ENCODE measurements around the gene ZNF613. TPM values are rescaled to one million over a fixed set of nuclear protein-coding genes. Genes with fewer than 3 reads are reported as not detected.
"Not testable (repeated sequence)": the region's sequence is repeated elsewhere in the genome, so short reads cannot be mapped to it uniquely, and the experiment has no call there.

ZNF613 gene
- total and polyA plus RNA-seq, 2 donors from 2014 or later: 5.8 to 6.9 TPM

DNA sequence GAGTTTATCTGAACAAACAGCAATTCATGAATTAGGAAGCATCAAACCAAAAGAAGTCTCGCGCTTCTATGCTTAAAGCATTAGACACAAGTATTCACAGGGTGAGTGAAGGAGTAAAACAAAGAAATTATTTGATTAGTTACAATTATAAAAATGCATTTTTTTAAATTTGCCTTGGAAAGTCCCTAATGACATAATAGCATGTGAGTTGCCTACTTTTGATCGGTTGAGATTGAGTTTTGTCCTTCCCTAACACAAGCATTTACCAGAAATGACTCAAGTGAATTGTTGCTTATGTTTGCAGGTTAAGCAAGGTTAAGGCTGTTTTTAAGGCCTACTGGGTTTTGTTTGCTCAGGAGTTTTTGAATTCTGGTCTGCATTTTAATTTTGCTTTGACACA lies 22.1 kb upstream of the ZNF613 start:
- intact Hi-C loops (cut with DNase I): no loop called here
- DNase-seq: no peak
- TF ChIP-seq, protein P1, sequence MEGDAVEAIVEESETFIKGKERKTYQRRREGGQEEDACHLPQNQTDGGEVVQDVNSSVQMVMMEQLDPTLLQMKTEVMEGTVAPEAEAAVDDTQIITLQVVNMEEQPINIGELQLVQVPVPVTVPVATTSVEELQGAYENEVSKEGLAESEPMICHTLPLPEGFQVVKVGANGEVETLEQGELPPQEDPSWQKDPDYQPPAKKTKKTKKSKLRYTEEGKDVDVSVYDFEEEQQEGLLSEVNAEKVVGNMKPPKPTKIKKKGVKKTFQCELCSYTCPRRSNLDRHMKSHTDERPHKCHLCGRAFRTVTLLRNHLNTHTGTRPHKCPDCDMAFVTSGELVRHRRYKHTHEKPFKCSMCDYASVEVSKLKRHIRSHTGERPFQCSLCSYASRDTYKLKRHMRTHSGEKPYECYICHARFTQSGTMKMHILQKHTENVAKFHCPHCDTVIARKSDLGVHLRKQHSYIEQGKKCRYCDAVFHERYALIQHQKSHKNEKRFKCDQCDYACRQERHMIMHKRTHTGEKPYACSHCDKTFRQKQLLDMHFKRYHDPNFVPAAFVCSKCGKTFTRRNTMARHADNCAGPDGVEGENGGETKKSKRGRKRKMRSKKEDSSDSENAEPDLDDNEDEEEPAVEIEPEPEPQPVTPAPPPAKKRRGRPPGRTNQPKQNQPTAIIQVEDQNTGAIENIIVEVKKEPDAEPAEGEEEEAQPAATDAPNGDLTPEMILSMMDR (IDR thresholded peaks at IDR 0.05; ENCODE audit: borderline replicate concordance, extremely low read depth, insufficient read depth): no peak
- H3K9ac ChIP-seq (ENCODE audit: low read length in 3 of 3): peak overlapping the region in 1 of 3 donors; percentile 97
- peaks cover 0 to 2% (median 0%) of the 10 kb centered on the region in 3 donors for H3K4me1 ChIP-seq (ENCODE audit: control insufficient read depth in 2 of 3, insufficient read depth in 2 of 3, low read depth in 1 of 3, low read length in 3 of 3)
- no peaks in the 10 kb centered on the region for H3K27me3 ChIP-seq (ENCODE audit: control insufficient read depth, insufficient read depth, low read length)
- FAIRE-seq: no peak
- peaks cover 0 to 2% (median 1%) of the 10 kb centered on the region in 3 donors for H3K36me3 ChIP-seq (ENCODE audit: control insufficient read depth in 2 of 3, insufficient read depth in 3 of 3, low read length in 3 of 3)
- H3K4me3 ChIP-seq (ENCODE audit: low read length in 3 of 3): peak overlapping the region; percentile 33 to 99 (median 93)
- H3K27ac ChIP-seq (ENCODE audit: low read depth in 2 of 2, low read length in 2 of 2): no peak overlapping the region
- H3K9me3 ChIP-seq (ENCODE audit: control insufficient read depth in 2 of 3, insufficient read depth in 1 of 3, low read length in 3 of 3): peaks cover 0 to 9% (median 0%) of the 10 kb centered on the region in 3 donors

- H3K4me3 ChIP-seq (ENCODE audit: low read length in 3 of 3); intact Hi-C loops (cut with DNase I): not testable (repeated sequence)
Measured at GRCh38 chr19:51905639-51906038, 21.6 kb upstream of the ZNF613 start.

DNA sequence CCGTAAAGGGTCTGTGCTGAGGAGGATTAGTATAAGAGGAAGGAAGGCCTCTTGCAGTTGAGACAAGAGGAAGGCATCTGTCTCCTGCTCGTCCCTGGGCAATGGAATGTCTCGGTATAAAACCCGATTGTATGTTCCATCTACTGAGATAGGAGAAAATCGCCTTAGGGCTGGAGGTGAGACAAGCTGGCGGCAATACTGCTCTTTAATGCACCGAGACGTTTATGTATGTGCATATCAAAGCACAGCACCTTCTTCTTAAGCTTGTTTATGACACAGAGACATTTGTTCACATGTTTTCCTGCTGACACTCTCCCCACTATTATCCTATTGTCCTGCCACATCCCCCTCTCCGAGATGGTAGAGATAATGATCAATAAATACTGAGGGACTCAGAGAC lies 21.2 kb upstream of the ZNF613 start:
- FAIRE-seq; DNase-seq; H3K4me3 ChIP-seq (ENCODE audit: low read length in 3 of 3); H3K27ac ChIP-seq (ENCODE audit: low read depth in 2 of 2, low read length in 2 of 2); H3K4me1 ChIP-seq (ENCODE audit: control insufficient read depth in 2 of 3, insufficient read depth in 2 of 3, low read depth in 1 of 3, low read length in 3 of 3); intact Hi-C loops (cut with DNase I); H3K36me3 ChIP-seq (ENCODE audit: control insufficient read depth in 2 of 3, insufficient read depth in 3 of 3, low read length in 3 of 3); H3K27me3 ChIP-seq (ENCODE audit: control insufficient read depth, insufficient read depth, low read length); H3K9ac ChIP-seq (ENCODE audit: low read length in 3 of 3); H3K9me3 ChIP-seq (ENCODE audit: control insufficient read depth in 2 of 3, insufficient read depth in 1 of 3, low read length in 3 of 3): not testable (repeated sequence)

More at GRCh38 chr19:51905639-51906038, 21.6 kb upstream of the ZNF613 start:
- not testable (repeated sequence) for FAIRE-seq; H3K36me3 ChIP-seq (ENCODE audit: control insufficient read depth in 2 of 3, insufficient read depth in 3 of 3, low read length in 3 of 3); DNase-seq; H3K4me1 ChIP-seq (ENCODE audit: control insufficient read depth in 2 of 3, insufficient read depth in 2 of 3, low read depth in 1 of 3, low read length in 3 of 3); H3K27me3 ChIP-seq (ENCODE audit: control insufficient read depth, insufficient read depth, low read length); H3K27ac ChIP-seq (ENCODE audit: low read depth in 2 of 2, low read length in 2 of 2); H3K9me3 ChIP-seq (ENCODE audit: control insufficient read depth in 2 of 3, insufficient read depth in 1 of 3, low read length in 3 of 3); H3K9ac ChIP-seq (ENCODE audit: low read length in 3 of 3)

DNA sequence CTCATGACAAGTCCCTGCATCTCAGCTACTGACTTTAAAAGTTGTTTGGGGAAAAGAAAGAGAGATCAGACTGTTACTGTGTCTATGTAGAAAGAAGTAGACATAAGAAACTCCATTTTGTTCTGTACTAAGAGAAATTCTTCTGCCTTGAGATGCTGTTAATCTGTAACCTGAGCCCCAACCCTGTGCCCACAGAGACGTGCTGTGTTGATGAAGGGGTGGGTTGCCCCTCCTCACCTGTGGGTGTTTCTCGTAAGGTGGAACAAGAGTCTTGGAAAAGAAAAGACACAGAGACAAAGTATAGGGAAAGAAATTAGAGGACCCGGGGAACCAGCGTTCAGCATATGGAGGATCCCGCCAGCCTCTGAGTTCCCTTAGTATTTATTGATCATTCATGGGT lies 19.3 kb upstream of the ZNF613 start:
- peak in 2 of 5 donors; percentile 18 to 35 for DNase-seq
- H3K4me3 ChIP-seq (ENCODE audit: low read length in 3 of 3); FAIRE-seq; H3K9ac ChIP-seq (ENCODE audit: low read length in 3 of 3); H3K27ac ChIP-seq (ENCODE audit: low read depth in 2 of 2, low read length in 2 of 2); H3K9me3 ChIP-seq (ENCODE audit: control insufficient read depth in 2 of 3, insufficient read depth in 1 of 3, low read length in 3 of 3); H3K4me1 ChIP-seq (ENCODE audit: control insufficient read depth in 2 of 3, insufficient read depth in 2 of 3, low read depth in 1 of 3, low read length in 3 of 3); intact Hi-C loops (cut with DNase I); H3K36me3 ChIP-seq (ENCODE audit: control insufficient read depth in 2 of 3, insufficient read depth in 3 of 3, low read length in 3 of 3); H3K27me3 ChIP-seq (ENCODE audit: control insufficient read depth, insufficient read depth, low read length): not testable (repeated sequence)

GRCh38 chr19:51915324-51915867 lies 11.9 kb upstream of the ZNF613 start:
- no peak overlapping the region for H3K4me3 ChIP-seq (ENCODE audit: low read length in 3 of 3)
- DNase-seq (no peak), FAIRE-seq (no peak)
- H3K4me1 ChIP-seq (ENCODE audit: control insufficient read depth in 2 of 3, insufficient read depth in 2 of 3, low read depth in 1 of 3, low read length in 3 of 3): no peaks in the 10 kb centered on the region
- H3K36me3 ChIP-seq (ENCODE audit: control insufficient read depth in 2 of 3, insufficient read depth in 3 of 3, low read length in 3 of 3): no peaks in the 10 kb centered on the region
- no peak overlapping the region for H3K27ac ChIP-seq (ENCODE audit: low read depth in 2 of 2, low read length in 2 of 2)
- no peaks in the 10 kb centered on the region for H3K27me3 ChIP-seq (ENCODE audit: control insufficient read depth, insufficient read depth, low read length)
- H3K9ac ChIP-seq (ENCODE audit: low read length in 3 of 3): no peak overlapping the region
- peaks cover 2 to 55% (median 13%) of the 10 kb centered on the region in 3 donors for H3K9me3 ChIP-seq (ENCODE audit: control insufficient read depth in 2 of 3, insufficient read depth in 1 of 3, low read length in 3 of 3)
- TF ChIP-seq, protein P1 (IDR thresholded peaks at IDR 0.05; ENCODE audit: borderline replicate concordance, extremely low read depth, insufficient read depth): no peak
- intact Hi-C loops (cut with DNase I): no loop called here

Data from kidney (tissue), 14 donors.